K562 (cell line): Measurements from ENCODE around the gene CD248. TPM values are rescaled to one million over a fixed set of nuclear protein-coding genes. Genes with fewer than 3 reads are reported as not detected.

Experiments used
- ATF7 ChIP-seq: fragments of 450-650 bp; IDR thresholded peaks from 2 replicates; pipeline ENCODE4 v1.7.1; 2014; ENCODE audit warnings: mild to moderate bottlenecking, moderate library complexity
- BRCA1 ChIP-seq, 2 experiments: fragments of 450-650 bp in 1 of 2; sonication (generic) in 1 of 2; formaldehyde crosslinking in 1 of 2; IDR thresholded peaks; 2 replicates each; pipeline versions ENCODE4 v1.5.0 to v1.6.1; 2017 to 2020; ENCODE audit warnings: mild to moderate bottlenecking in 1 of 2, missing genetic modification reagents in 1 of 2
- ESRRB ChIP-seq: fragments of 250-450 bp; sonication (Bioruptor Pico); IDR thresholded peaks from 2 replicates; pipeline ENCODE4 v1.5.0; 2020; ENCODE audit warnings: mild to moderate bottlenecking, moderate library complexity, borderline replicate concordance
- HNRNPL ChIP-seq: fragments of 200-400 bp; formaldehyde crosslinking; IDR thresholded peaks from 2 replicates; pipeline ENCODE4 v1.6.1; 2017; ENCODE audit warnings: low read depth, mild to moderate bottlenecking, low read length
- JUND ChIP-seq, 2 experiments: IDR thresholded peaks; 2 replicates in 1 of 2; 3 replicates in 1 of 2; pipeline ENCODE4 v1.6.1; 2011; ENCODE audit warnings: borderline replicate concordance in 2 of 2, low read depth in 2 of 2, low read length in 2 of 2, improper control_type of control experiment in 1 of 2, missing biosample characterization in 1 of 2, missing genetic modification characterization in 1 of 2, missing genetic modification reagents in 1 of 2
- KAT7 ChIP-seq: sonication (generic); formaldehyde crosslinking; IDR thresholded peaks from 2 replicates; pipeline ENCODE4 v1.8.0; 2022; ENCODE audit warnings: missing genetic modification reagents, mild to moderate bottlenecking, borderline replicate concordance
- OTX1 ChIP-seq: fragments of 450-650 bp; formaldehyde crosslinking; IDR thresholded peaks from 2 replicates; pipeline ENCODE4 v1.4.0; 2022; ENCODE audit warnings: mild to moderate bottlenecking
- SMARCA5 ChIP-seq: fragments of 450-650 bp; IDR thresholded peaks from 2 replicates; pipeline ENCODE4 v1.6.1; 2016
- SMARCB1 ChIP-seq: IDR thresholded peaks from 2 replicates; pipeline ENCODE4 v1.6.1; 2011; ENCODE audit warnings: improper control_type of control experiment, low read depth; ENCODE audit not compliant: insufficient read length
- WHSC1 ChIP-seq: IDR thresholded peaks from one replicate; pipeline ENCODE4 v1.6.1; 2012; ENCODE audit warnings: low read length, control low read depth, inconsistent platforms
- ZNF140 ChIP-seq: fragments of 250-450 bp; sonication (Bioruptor Pico); IDR thresholded peaks from 2 replicates; pipeline ENCODE4 v1.8.0; 2021; ENCODE audit warnings: moderate library complexity, mild to moderate bottlenecking, inconsistent platforms
- polyA plus RNA-seq, 8 experiments: library from polyadenylated mRNA; depleted of rRNA in 4 of 8; stranded (reverse) in 5 of 8; unstranded in 3 of 8; fragments of >200 nt; fragmentation: Nextera tagmentation in 2 of 8; fragmentation: Illumina TruSeq in 1 of 8; extraction: Ambion mirVana in 2 of 8; extraction: Trizol in 1 of 8; gene quantifications; 2 replicates each; pipeline versions ENCODE4 v1.2.1 to v1.2.3, GENCODE V29; 2011 to 2014; ENCODE audit warnings: inconsistent platforms in 1 of 8, missing spikeins in 1 of 8
- total RNA-seq, 7 experiments: library from RNA; depleted of rRNA in 6 of 7; stranded (reverse); fragments of >200 nt in 6 of 7; fragmentation: Illumina TruSeq in 2 of 7; extraction: Trizol in 2 of 7; gene quantifications; 2 replicates each; pipeline versions ENCODE4 v1.2.1 to v1.2.3, GENCODE V29; 2011 to 2021; ENCODE audit warnings: low replicate concordance in 1 of 7
- TF ChIP-seq, protein P1 (sequence below): fragments of 250-450 bp; sonication (Bioruptor Pico); IDR thresholded peaks from 2 replicates; pipeline ENCODE4 v1.8.0; 2021; ENCODE audit warnings: moderate library complexity, mild to moderate bottlenecking, inconsistent platforms
- TF ChIP-seq, protein P2 (sequence below): fragments of 250-450 bp; sonication (Bioruptor Pico); IDR thresholded peaks from 2 replicates; pipeline ENCODE4 v1.4.0; 2020; ENCODE audit warnings: mild to moderate bottlenecking, moderate library complexity, borderline replicate concordance
- TF ChIP-seq, protein P3 (sequence below), 2 experiments: fragments of 450-650 bp in 1 of 2; sonication (generic) in 1 of 2; formaldehyde crosslinking; conservative IDR thresholded peaks; 2 replicates each; pipeline versions ENCODE4 v1.4.0 to v1.8.1; 2020 to 2022; ENCODE audit warnings: mild to moderate bottlenecking in 1 of 2, missing genetic modification reagents in 1 of 2
- TF ChIP-seq, protein P4 (sequence below): fragments of 450-650 bp; conservative IDR thresholded peaks from 2 replicates; pipeline ENCODE4 v1.6.1; 2016; ENCODE audit warnings: missing genetic modification characterization, low read depth, mild to moderate bottlenecking, missing compliant biosample characterization, moderate library complexity
- TF ChIP-seq, protein P5 (sequence below): fragments of 250-450 bp; sonication (Bioruptor Pico); IDR thresholded peaks from 2 replicates; pipeline ENCODE4 v1.9.0; 2021; ENCODE audit warnings: mild to moderate bottlenecking
- TF ChIP-seq, protein P6 (sequence below): IDR thresholded peaks from 2 replicates; pipeline ENCODE4 v1.6.1; 2012; ENCODE audit warnings: low read depth, low read length, improper control_type of control experiment, borderline replicate concordance

Gene CD248
- total and polyA plus RNA-seq, 9 of the 15 experiments (the other 6 are each of a cell fraction or from before 2014, with no cell fraction given): 0.09 TPM; not detected in 8

DNA sequence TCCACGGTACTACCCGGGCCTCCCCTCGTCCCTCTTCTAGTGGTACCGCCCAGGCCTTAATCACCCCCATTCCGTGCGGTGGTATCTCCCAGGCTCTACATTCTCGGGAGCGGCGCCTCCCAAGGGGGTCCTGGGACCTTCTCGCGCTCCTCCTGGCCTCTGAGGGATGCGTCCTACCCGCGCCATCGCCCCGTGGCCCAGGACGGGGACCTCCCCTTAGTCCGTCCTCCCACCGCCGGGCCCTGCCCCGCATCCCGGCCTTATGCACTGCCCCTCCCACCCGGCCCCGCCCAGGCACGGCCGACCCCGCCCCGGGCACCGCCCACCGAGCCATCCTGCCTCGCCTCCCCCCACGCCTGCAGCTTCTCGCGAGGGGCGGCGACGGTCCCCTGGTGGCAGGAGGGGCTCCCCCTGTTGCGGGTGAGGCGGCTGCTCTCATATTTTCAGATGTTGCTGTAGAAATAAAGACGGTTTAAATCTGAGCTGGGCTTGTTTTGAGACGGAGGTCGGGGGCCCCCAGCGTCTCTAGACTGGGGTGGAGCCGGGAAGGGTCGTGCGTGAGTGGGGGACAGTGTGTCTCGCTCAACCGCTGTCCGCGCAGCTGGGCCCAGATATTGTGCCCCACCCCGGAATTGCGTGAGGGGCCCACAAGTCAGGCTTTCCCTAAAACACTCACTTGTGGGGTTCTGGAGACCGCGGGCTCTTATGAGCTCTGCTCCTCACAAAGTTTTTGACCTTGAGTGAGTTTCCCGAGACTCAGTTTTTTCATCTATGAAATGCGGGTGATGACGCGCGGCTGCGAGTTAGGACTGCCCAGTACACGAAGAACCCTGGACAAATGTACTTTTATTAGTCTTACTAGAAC is 49.2 kb downstream of the CD248 start (continued):
- TF ChIP-seq, protein P1, sequence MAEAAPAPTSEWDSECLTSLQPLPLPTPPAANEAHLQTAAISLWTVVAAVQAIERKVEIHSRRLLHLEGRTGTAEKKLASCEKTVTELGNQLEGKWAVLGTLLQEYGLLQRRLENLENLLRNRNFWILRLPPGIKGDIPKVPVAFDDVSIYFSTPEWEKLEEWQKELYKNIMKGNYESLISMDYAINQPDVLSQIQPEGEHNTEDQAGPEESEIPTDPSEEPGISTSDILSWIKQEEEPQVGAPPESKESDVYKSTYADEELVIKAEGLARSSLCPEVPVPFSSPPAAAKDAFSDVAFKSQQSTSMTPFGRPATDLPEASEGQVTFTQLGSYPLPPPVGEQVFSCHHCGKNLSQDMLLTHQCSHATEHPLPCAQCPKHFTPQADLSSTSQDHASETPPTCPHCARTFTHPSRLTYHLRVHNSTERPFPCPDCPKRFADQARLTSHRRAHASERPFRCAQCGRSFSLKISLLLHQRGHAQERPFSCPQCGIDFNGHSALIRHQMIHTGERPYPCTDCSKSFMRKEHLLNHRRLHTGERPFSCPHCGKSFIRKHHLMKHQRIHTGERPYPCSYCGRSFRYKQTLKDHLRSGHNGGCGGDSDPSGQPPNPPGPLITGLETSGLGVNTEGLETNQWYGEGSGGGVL: no peak
- no peak for TF ChIP-seq HNRNPL
- TF ChIP-seq, protein P2, sequence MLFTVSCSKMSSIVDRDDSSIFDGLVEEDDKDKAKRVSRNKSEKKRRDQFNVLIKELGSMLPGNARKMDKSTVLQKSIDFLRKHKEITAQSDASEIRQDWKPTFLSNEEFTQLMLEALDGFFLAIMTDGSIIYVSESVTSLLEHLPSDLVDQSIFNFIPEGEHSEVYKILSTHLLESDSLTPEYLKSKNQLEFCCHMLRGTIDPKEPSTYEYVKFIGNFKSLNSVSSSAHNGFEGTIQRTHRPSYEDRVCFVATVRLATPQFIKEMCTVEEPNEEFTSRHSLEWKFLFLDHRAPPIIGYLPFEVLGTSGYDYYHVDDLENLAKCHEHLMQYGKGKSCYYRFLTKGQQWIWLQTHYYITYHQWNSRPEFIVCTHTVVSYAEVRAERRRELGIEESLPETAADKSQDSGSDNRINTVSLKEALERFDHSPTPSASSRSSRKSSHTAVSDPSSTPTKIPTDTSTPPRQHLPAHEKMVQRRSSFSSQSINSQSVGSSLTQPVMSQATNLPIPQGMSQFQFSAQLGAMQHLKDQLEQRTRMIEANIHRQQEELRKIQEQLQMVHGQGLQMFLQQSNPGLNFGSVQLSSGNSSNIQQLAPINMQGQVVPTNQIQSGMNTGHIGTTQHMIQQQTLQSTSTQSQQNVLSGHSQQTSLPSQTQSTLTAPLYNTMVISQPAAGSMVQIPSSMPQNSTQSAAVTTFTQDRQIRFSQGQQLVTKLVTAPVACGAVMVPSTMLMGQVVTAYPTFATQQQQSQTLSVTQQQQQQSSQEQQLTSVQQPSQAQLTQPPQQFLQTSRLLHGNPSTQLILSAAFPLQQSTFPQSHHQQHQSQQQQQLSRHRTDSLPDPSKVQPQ: no peak
- no peak for TF ChIP-seq BRCA1 (IDR thresholded peaks at IDR 0.05)
- TF ChIP-seq BRCA1 (CRISPR knock-in tag; IDR thresholded peaks at IDR 0.05): no peak
- TF ChIP-seq ZNF140 (CRISPR knock-in tag): no peak
- TF ChIP-seq, protein P3, sequence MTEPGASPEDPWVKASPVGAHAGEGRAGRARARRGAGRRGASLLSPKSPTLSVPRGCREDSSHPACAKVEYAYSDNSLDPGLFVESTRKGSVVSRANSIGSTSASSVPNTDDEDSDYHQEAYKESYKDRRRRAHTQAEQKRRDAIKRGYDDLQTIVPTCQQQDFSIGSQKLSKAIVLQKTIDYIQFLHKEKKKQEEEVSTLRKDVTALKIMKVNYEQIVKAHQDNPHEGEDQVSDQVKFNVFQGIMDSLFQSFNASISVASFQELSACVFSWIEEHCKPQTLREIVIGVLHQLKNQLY (CRISPR knock-in tag; conservative IDR thresholded peaks at IDR 0.05): no peak
- peak; percentile 98 for TF ChIP-seq ATF7
- no peak for TF ChIP-seq OTX1 (CRISPR knock-in tag)
- TF ChIP-seq ESRRB (CRISPR knock-in tag): 0 out of 2 replicates have a peak, but pooled peaks have one; percentile 15
- TF ChIP-seq, protein P4, sequence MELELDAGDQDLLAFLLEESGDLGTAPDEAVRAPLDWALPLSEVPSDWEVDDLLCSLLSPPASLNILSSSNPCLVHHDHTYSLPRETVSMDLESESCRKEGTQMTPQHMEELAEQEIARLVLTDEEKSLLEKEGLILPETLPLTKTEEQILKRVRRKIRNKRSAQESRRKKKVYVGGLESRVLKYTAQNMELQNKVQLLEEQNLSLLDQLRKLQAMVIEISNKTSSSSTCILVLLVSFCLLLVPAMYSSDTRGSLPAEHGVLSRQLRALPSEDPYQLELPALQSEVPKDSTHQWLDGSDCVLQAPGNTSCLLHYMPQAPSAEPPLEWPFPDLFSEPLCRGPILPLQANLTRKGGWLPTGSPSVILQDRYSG (tag): 0 out of 2 replicates have a peak, but pooled peaks have one; percentile 29
- TF ChIP-seq SMARCA5: no peak
- no peak for TF ChIP-seq SMARCB1
- TF ChIP-seq, protein P5, sequence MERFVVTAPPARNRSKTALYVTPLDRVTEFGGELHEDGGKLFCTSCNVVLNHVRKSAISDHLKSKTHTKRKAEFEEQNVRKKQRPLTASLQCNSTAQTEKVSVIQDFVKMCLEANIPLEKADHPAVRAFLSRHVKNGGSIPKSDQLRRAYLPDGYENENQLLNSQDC (CRISPR knock-in tag): no peak
- TF ChIP-seq WHSC1: no peak
- peak; percentile 89 for TF ChIP-seq JUND (IDR thresholded peaks at IDR 0.05; ENCODE audit: borderline replicate concordance, low read depth, low read length)
- TF ChIP-seq JUND (tag; IDR thresholded peaks at IDR 0.05; ENCODE audit: borderline replicate concordance, low read depth, low read length): no peak
- TF ChIP-seq, protein P6, sequence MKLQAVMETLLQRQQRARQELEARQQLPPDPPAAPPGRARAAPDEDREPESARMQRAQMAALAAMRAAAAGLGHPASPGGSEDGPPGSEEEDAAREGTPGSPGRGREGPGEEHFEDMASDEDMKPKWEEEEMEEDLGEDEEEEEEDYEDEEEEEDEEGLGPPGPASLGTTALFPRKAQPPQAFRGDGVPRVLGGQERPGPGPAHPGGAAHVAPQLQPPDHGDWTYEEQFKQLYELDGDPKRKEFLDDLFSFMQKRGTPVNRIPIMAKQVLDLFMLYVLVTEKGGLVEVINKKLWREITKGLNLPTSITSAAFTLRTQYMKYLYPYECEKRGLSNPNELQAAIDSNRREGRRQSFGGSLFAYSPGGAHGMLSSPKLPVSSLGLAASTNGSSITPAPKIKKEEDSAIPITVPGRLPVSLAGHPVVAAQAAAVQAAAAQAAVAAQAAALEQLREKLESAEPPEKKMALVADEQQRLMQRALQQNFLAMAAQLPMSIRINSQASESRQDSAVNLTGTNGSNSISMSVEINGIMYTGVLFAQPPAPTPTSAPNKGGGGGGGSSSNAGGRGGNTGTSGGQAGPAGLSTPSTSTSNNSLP: no peak
- TF ChIP-seq KAT7: no peak
